HG03095 (cell line): ENCODE data around the gene ETV6.

Experiments
- ATAC-seq: cut with Tn5 transposase; IDR thresholded peaks from one replicate; pipeline ENCODE4 v1.9.1; 2021; ENCODE audit warnings: moderate library complexity; ENCODE audit not compliant: unreplicated experiment

The ETV6 gene

GRCh38 chr12:11756022-11756421 is 106.5 kb downstream of the ETV6 start:
- no peak for ATAC-seq

DNA sequence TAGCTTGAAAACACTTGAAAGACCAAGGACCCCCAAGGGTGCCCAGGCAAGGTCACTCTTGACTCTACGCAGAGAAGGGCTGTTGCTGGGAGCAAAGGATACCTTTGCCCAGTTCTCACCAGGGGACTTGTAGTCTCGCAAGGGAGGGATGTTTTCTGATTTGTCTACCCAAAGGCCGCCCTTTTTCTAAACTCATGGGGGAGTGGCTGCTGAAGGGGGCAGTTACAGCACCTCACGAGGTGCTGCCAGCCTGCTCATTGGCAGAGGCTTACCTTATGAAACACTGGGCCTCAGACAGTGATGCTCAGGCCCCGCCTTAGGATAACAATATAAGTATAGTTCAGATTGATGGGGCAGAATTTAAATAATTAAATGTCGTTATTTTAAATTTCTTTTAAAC is 107.0 kb downstream of the ETV6 start:
- ATAC-seq, result no peak

GRCh38 chr12:11757095-11757494 is 107.6 kb downstream of the ETV6 start:
- ATAC-seq, result no peak

- ATAC-seq, result no peak
These were observed 108.1 kb downstream of the ETV6 start for GRCh38 chr12:11757531-11757930.

GRCh38 chr12:11758087-11758486 is 108.6 kb downstream of the ETV6 start:
- no peak for ATAC-seq

GRCh38 chr12:11758510-11759493 is 109.3 kb downstream of the ETV6 start:
- peak; percentile 37 for ATAC-seq

GRCh38 chr12:11759494-11759878 is 110.0 kb downstream of the ETV6 start:
- ATAC-seq, result no peak

DNA sequence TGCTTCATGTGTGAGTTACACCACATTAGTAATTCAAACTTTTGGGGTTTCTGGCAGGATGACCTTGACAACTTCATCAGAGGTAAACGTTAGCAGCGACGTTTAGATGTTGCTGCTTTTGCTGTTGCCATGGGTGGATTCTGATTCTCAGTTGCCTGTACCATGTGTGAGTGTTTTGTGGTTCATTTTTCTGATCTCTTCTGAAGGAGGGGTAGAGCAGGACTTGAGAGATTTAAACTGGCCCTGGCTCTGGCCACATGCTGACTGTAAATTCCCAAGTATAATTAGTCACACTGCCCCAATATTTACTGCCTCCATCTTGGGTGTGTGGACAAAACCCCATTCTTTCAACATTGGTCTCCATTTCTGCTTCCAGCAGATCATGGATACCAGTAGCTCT is 110.4 kb downstream of the ETV6 start:
- ATAC-seq, result no peak

- peak; percentile 39 for ATAC-seq
These were observed 112.5 kb downstream of the ETV6 start for GRCh38 chr12:11761869-11762567.

- peak; percentile 34 for ATAC-seq
These were observed 113.4 kb downstream of the ETV6 start for GRCh38 chr12:11762723-11763326.

GRCh38 chr12:11763760-11764520 is 114.5 kb downstream of the ETV6 start:
- ATAC-seq, result no peak

GRCh38 chr12:11764837-11765236 is 115.4 kb downstream of the ETV6 start:
- ATAC-seq, result no peak

DNA sequence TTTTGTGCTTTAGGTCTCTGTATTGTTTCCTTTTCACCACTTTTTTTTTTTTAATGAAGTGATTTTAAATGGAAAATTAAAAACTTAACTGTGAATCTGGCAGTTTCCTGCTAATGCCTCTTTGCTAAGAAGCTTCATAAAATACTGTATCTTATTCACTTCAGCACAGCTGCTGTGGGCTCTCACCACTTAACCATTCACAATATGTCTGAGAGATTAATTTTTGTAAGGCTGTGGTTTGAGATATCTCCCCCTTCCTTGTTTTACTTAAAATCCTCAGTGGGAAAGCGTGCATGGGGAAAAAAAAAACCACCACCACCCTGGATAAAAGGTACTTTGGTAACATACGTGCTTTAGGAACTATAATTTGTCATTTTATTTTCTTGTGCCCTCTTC is 115.9 kb downstream of the ETV6 start:
- no peak for ATAC-seq

GRCh38 chr12:11765817-11766794 is 116.6 kb downstream of the ETV6 start:
- peak; percentile 62 for ATAC-seq

DNA sequence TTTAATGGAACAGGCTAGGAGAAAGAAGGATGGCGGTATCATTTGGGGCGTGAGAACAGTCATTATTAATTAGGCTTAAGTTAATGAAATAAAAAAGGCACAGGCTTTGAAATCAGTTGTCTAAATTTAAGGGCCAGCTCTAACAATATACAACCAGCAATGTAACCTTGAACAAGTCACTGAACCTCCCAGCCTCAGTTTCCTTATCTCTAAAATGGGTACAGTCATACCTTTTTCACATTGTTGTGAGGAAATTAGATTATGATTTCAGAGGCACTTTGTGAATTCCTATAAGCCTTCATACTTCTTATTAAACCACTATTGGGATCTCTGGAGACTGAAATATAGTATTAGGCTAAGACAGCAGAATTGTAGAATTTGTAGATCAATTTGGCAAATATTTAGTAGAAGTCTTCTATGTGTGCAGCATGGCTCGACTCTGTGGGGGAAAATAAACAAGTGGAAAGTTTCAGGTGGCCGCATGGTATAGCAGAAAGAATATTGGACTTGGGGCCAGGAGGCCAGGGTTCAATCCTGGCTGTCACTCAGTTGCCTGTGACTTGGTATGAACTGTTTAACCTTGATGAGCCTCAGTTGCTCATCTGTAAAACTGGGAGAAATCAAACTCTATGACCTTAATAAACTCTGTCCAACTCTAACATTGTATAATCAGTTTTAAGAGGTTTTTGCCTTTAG is 117.7 kb downstream of the ETV6 start:
- no peak for ATAC-seq

GRCh38 chr12:11767798-11768197 is 118.3 kb downstream of the ETV6 start:
- no peak for ATAC-seq

DNA sequence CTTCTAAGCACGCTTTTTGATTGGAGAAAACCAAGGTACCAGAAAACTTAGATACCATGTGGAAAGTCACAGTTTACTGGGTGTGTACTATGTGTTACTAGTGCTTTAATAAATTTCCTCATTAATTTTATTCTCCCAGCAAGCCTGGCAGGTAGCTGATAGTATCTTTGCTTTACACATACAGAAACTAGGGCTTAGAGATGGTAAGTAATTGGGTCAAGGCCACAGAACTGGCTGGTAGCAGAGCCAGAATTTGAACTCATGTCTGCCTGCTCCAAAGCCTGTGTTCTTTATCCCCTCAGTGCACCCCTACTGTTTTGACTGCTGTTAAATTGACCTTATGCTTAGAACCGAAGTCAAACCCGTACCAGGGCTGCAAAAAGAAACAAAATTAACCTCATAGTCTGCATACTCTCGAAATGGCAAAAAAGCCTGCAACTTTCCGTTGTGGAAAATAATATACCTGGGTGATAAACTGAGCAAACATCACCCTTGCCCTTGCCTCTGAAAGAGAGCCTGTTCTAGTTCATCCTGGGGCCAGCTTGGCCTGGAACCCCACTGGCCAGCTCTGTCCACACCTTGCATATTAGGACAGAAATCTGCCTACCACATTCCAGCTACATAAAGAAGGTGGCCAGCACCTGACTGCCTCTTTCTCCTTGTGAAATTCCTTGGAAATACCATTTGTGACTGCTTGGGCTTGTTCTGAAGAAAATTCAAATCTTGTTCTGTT is 118.9 kb downstream of the ETV6 start:
- no peak for ATAC-seq

- no peak for ATAC-seq
These were observed 120.4 kb downstream of the ETV6 start for GRCh38 chr12:11769723-11770514.
